GM18909 (cell line): Measurements from ENCODE around the gene FBXL17.

ENCODE experiments used
- ATAC-seq: cut with Tn5 transposase; IDR thresholded peaks from one replicate; pipeline ENCODE4 v1.9.1; 2021; ENCODE audit warnings: mild to moderate bottlenecking; ENCODE audit not compliant: unreplicated experiment, poor library complexity

Gene FBXL17

DNA sequence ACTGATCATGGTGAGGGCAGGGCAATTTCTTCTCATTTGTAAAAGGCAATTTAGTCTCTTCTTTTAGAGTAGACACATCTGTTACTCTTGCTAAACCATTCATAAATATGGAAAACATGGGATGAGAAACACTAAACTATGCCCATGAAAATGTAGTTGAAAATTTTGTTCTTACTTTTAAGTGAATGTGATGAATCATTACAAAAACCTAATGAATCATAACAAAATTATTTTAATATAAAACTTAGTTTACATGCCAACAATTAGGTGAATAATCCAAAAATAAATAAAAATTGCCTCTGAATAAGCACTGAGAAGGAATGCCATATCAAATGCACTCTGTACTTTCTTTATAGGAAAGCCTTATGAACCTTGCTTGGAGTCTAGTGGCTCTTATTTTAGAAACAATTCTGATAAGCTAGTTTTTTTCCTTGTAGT, 413.5 kb downstream of the FBXL17 start:
- ATAC-seq = no peak

DNA sequence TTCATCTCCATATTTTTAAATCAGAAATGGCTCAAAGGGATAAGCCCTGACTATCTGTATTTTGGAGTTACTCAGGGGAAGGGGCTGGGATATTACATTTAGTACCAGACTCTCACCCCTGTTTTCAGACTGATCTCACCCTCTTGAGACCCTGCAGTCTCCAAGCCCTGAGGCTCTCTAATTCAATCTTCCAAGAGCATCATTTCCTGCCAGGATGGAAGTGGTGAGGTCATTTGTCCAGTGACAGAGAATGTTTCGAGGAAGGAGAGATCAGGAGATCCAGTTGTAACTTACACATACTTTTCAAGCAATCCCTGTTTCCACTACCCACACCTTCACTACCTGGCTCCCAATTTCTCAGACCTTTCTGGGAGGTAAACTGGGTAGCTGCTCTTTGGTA, 415.7 kb downstream of the FBXL17 start:
- ATAC-seq = no peak

DNA sequence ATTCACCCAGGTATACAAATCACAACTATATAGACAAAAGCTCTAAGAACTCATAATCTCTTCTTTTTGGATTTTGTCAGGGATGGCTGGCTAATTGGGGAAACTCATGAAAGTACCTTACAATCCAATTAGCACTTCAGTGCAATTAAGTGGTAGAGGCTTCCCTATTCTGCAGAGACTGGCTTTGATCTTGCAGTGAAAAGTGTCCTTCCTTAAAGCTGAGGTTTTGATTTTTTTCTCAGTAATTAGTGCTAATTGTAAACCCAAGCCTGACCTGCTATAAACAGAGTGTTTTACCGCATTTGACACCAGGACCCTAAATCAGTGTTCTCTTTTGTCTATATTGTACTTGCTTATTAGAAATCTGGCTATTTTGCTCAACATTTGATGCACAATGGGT, 417.2 kb downstream of the FBXL17 start:
- ATAC-seq = no peak

DNA sequence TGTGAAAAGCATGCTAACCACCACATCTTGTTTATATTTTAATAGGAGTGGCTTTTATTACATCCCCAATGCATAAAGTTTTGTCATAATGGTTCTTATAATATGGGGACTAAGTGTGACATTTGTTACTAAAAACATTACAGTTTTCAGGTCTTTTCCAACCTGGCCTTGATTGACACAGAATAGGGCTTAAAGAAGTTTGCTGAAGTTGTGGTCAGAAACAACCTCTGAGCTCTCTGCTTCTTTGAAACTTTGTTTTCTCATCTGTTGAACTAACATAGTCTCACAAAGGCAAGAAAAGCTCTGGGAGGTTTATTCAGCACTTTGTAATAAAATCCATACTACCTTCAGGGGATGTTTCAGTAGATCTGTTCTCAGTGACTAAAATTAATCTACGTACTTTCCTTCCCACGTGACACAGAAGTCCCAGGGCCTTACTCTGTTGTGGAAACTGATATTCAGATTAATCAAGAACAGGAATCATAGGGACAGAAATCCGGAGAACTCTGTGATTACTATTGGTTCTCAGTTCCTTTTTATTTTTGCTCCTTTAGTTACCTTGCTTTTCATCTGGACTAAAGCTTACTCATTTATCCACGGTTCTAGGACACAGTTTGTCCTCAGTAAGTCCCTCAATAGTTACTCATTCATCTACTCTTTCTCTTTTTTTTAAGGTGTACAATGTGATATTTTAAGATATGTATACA, 422.2 kb downstream of the FBXL17 start:
- no peak for ATAC-seq

DNA sequence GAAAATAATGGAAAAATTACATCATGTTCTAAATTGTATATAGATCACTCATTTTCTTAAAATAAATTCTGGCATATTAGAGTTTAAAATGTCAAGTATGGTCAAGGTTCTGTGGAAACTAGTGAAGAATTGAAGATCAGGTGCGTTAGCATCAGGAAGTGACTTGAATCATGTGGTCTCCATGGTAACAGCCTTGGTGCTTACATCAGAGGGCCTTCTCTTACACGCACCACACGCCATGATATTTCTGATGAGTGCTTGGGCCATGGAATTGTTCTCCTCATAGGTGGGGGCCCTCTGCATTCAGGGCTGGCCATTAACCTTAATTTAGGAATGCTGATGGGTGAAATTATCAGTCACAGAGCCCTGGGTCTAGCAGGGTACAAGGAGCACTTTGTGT, 423.0 kb downstream of the FBXL17 start:
- no peak for ATAC-seq

DNA sequence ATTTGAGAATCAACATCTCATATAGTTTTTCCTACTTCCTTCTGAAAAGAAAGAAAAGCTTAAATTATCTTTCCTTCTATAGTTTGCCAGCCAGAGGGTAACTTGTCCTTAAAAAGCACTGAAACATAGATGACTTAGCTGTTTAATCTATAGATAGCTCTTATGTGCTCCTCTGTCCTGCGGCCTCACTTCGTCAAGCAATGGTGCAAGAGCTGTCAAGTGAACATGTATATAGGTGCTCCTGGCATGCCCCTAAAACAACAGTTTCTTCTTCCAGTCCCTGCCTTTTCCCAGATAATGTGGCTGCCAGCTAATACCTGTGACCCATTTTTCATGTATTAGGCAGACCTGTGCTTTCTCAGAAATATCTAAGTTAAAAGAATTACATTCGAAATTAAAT, 423.5 kb downstream of the FBXL17 start:
- ATAC-seq = no peak

DNA sequence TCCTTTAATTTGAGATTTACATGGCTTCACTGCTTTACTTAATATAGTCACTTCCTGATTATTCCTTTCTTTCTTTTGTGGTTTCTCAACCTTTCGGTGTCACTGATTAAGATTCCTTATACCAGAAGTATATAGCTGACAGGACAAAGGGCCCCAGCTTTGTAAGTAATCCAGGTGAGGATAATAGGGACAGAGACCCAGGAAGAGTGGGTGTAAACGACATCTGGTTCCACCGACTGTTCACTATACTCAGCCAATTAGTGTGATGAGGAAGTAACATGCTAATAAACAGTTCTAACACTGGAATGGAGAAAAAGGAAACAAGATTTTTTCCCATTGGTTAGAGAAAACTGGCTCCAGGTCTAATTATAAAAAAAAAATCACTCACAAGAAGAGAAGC, 424.8 kb downstream of the FBXL17 start:
- ATAC-seq = no peak

DNA sequence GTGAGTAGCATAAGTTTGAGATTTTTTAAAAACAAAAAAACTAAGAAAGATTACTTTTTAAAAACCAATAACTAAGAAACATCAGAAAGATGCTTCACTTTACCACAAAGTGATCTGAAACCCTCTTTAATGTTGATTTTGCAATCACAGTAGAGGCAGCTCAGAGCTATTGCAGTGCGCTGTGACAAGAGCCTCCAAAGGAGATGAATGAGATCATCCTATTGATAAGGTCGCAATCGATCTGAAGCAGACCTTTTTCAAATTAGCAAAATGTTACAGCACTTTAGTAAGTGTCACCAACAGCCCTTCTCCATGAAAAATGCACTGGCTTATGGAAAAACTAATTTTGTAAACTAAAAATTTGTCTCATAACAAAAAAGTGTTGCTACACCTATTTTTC, 426.6 kb downstream of the FBXL17 start:
- no peak for ATAC-seq

DNA sequence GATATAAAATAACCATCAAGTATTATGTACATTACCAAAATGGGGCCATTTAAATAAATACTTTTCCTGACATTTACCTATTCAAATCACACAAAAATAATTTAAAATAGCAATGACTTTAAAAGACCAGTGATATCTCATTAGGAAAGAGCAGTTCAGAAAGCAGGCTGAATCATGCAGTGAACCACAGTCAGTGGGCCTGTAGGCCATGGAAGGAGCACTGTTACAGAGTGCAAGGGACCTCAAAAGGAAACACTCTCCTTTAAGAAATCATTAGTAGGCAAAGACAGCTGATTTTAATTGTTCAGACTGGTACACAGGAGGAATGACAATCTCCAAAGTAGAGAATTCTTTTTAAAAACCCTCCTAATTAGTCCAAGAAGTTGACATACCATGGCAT, 427.6 kb downstream of the FBXL17 start:
- no peak for ATAC-seq

DNA sequence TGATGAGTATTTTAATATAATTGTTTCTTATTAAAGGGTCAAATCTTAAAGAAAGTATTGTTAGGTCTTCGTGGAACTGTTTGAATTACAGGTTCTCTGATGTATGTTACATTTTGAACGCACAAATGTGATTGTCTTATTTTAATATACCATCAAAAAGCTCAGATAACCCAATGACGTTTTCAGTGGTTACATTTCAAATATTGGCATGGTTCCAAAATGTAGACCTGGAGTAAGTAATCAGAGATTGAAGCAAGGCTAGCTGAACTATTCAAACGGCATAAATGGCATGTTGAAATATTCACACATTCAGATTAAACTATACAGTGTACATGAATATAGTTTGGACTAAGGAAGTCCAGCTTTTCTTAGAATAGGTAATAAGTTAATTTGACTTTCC, 429.4 kb downstream of the FBXL17 start:
- ATAC-seq = no peak

DNA sequence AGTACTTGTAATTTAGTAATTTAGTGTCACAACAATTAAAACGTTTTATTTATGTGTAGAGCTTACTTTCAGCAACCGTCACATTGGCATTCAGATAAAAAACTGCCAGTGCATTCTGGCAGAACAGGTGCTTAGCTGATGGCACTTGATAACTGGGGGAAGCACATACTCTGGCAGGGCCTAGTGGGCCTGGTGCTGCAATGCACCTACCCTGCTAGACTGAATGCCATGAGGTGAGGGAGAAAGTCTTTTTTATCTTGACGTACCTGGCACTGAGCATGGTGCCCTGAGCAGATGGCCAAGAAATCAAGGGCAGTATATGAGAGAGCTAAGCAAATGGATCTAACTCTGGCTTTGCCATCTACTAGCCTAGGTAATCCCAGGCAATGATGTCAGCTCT, 430.6 kb downstream of the FBXL17 start:
- ATAC-seq = no peak

DNA sequence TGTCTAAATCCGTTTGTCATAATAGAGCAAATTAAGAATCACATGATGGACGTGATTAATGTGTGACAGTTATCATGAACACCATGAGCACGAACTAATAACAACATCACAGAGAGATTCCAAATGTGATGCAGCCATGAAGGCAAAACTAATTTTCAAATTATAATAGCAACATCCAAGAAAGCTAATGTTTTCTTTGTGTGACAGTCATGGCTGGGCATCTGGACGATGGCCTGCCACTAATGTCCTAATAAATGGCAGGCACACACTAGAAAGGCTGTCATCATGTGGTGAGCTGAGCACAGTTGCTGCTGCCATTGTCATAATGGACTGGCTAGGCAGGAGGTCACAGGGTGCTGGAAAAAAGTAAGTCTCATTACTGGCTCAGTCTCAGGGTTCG, 431.1 kb downstream of the FBXL17 start:
- no peak for ATAC-seq

DNA sequence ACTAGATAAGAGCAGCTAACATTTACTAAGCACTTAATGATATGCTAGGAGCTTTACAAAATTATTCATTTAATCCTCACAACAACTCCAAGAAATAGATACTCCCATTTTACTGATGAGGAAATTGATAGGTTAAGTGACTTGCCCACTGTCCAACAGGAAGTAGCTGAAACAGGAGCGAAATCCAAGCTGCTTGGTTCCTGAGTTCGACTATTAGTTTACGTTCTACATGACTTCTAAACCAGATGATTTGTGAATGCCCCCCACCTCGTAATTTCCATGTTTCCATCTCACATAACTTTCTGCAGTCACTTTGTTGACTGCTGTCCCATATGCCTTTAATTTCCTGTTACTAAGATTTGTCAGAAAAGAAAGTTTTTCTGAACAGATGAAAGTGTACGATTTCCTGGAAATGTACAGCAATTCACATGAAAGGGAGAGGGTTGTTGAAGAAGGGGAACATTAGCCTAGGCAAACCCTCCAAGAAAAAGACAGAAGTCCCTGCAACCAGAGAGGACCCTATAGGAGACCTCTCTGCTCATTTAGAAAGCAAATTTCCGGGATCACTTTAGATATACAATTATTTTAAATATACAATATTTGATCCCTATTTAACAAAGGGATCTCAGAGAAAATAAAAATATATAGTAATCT, 432.1 kb downstream of the FBXL17 start:
- ATAC-seq = no peak

DNA sequence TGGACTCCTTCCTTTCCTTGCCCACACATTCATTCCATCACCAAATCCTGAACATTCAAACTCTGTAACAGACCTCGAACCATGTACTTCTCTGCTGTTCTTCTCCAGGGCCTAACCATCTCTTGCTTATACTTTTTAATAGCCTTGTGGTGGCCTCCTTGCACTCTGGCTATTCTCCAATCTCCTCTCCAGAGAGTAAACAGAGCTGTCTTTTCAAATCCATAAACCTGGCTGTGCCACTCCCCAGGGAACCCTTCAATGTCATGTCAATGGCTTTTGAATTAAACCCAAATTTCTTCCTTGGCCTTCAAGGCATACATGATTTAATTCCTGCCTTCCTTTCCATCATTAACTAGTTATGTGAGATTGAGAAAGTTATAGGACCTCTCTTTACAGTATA, 433.5 kb downstream of the FBXL17 start:
- no peak for ATAC-seq

DNA sequence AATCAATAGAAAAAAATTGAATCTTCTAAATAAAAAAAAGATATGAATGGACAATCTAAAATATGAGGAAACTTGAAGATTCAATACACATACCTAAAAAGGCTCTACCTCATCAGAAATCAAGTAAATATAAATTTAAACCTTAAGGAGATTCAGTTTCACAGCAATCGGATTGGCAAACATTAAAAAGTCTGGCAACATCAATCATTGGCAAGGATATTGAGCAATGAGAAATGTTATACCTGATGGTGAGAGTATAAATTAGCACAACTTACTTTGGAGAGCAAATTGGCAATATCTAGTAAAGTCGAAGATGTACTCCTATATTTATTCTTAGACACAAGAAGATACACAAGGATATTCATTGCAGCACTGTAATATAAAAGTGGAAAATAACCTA, 436.8 kb downstream of the FBXL17 start:
- no peak for ATAC-seq

DNA sequence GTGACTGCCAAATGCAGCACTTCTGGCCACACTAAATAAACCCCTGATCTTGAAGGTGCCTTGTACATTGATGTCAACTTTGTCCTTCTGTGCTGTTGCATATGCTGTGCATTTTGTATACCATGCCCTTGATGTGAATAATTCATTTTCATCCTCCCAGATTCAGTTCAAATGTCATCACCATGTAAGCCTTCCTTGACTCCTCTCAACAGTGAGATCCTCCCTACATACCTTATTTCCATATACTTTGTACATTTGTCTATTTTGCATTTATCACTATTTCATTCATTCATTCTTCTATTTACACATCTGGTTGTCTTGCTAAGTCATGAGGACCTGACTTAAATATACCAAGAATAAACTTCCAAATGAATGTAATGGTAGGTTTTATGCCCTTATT, 438.0 kb downstream of the FBXL17 start:
- no peak for ATAC-seq

DNA sequence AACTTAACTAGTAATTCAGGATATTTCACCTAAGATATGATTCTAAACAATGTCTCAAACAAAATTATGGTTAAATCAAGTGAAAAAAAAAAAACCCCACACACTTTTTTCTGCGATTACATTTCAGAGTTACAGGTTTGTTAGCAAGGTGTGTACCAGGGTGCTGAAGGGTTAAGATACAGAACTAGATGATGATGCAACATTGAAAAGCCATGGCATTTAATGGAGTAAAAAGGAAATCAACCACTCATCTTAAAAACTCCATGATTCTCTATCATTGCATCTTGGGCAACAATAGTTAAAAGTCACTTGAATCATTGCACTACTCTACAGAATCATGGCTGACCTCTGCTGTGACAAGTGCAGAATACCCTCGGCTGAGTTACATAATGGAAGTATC, 440.9 kb downstream of the FBXL17 start:
- no peak for ATAC-seq

DNA sequence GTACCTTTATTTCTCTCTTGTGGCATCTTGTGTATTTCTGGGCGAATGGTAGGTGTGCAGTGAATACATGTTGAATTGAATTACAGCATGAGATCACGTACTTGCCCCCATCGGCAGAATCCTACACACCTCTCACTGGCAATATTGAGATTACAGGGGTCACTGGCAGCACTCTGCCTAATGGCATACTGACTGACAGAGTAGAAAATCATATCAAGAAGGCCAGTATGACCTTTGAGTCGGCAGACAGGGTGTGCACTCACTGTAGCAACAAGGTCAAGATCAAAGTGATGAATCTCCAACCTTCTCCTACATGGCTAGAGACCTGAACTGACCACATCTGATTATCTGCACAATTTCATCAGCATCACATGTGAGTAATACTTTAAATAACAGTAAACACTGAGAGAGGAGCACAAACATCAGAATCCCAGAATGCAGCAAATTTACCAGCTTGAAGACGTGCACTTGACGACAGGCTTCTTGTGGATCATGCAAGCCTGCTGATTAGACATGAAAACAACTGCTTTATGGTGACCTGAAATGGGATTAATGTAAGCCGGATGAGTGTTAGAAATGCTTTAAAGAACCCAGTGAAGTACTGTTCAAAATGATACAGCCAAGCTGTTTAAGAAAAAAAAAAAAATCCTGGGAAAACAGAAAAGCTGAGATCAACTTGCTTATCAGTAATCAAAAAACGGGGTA, 444.1 kb downstream of the FBXL17 start:
- no peak for ATAC-seq

DNA sequence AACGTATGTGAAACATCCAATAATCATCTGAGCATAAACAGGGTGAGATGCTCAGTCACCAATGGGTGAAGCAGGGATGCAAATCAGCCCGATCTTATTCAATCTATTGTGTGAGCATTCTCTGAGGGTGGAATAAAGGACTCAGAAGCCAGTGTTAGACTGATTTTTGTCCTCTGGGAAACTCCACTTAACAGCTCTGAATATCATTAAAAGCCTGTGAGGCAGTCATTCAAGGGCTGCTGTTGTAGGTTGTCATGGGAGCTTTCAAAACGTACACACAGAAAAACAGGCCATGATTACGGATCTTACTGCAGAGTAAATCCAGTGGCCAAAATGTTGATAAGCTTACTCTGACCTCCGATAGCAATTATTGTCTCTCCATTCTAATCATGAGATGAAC, 444.7 kb downstream of the FBXL17 start:
- ATAC-seq = no peak

DNA sequence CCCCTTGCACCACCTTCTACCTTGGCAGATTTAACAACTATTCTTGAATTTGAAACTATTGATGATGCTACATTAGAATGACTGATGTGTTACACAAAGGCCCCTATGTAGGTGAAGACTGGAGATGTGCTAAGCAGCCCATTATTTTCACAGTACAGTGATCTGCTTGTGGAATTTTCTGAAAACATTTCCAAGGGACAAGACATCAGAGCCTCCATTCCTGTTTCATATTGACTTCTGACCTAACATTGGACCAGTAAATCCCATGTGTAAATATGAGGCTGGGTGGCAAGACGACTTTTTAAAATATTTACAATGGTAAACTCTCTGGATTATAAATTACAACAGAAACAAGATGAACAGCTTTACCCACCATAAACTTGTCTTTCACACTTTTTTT, 445.4 kb downstream of the FBXL17 start:
- ATAC-seq = no peak

DNA sequence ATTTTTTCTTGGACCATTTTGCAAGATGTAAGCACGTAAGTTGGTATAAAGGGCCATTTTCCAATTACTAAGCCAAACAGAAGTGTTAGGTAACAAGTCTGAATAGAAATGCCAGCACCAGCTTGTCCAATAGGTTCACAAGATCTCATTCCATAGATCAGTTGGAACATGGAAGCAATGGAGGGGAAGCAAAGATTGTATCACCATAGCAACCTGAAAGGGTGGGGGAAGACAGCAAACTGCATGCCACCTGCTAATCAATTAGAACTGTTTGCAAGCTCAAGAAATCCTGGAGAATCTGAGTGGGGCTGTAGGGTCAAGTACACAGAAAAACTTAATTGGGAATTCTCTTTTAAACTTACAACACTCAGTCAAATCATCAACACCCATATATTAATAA, 446.3 kb downstream of the FBXL17 start:
- ATAC-seq = no peak

DNA sequence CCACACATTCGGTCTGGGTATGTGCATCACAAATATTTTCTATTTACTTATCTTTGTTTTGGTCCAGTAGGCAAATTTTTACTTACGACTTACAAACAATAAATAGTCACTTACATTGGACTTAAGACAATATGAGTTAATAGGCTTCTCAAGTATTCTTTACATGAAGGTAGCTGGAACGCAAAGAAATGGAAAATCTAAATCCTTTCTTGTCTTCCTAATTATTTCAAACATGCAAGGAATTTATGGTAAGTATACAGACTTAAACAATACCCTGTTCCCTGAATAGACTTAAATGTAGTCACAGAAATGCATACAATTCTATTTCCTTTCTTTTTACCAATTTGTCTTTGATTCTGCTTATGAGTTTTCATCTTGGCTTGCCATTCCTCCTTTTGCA, 448.6 kb downstream of the FBXL17 start:
- no peak for ATAC-seq
